Tibial nerve (tissue), 4 donors: ENCODE measurements around the gene AP2S1. TPM values are rescaled to one million over a fixed set of nuclear protein-coding genes. Genes with fewer than 3 reads are reported as not detected.

Source experiments
- DNase-seq, 2 donors: peaks; one replicate each; pipeline ENCODE4 v3.0.0-alpha.2; 2019; ENCODE audit warnings: low spot score in 2 of 2
- H3K27ac ChIP-seq, 4 donors: fragments of 200-600 bp; sonication (generic) in 3 of 4; one replicate each; pipeline ENCODE4 v1.5.1; 2017 to 2019; ENCODE audit warnings: mild to moderate bottlenecking in 1 of 4
- H3K27me3 ChIP-seq, 2 donors: fragments of 200-600 bp; sonication (generic) in 1 of 2; one replicate each; pipeline versions ENCODE4 v1.5.1 to v1.6.0; 2017 to 2019
- H3K36me3 ChIP-seq, 3 donors: fragments of 200-600 bp; sonication (generic); one replicate each; pipeline ENCODE4 v1.5.1; 2018 to 2019
- H3K4me1 ChIP-seq, 4 donors: fragments of 200-600 bp; sonication (generic) in 3 of 4; one replicate each; pipeline ENCODE4 v1.5.1; 2017 to 2019
- H3K4me3 ChIP-seq, 4 donors: fragments of 200-600 bp; sonication (generic) in 3 of 4; one replicate each; pipeline ENCODE4 v1.5.1; 2017 to 2019; ENCODE audit warnings: mild to moderate bottlenecking in 1 of 4, moderate library complexity in 1 of 4
- H3K9me3 ChIP-seq, 4 donors: fragments of 200-600 bp; sonication (generic) in 3 of 4; one replicate each; pipeline ENCODE4 v1.5.1; 2017 to 2019
- CTCF ChIP-seq, 5 experiments: fragments of 200-600 bp in 3 of 5; fragments of 450-650 bp in 2 of 5; sonication (generic) in 3 of 5; IDR thresholded peaks; one replicate each; pipeline ENCODE4 v1.5.1; 2016 to 2019; ENCODE audit warnings: antibody characterized with exemption in 5 of 5, mild to moderate bottlenecking in 3 of 5, moderate library complexity in 2 of 5
- EP300 ChIP-seq, 2 donors: sonication (generic); formaldehyde crosslinking; IDR thresholded peaks; one replicate each; pipeline ENCODE4 v1.6.1; 2017; ENCODE audit warnings: antibody characterized with exemption in 2 of 2, mild to moderate bottlenecking in 1 of 2
- POLR2A ChIP-seq, 2 donors: fragments of 450-650 bp; IDR thresholded peaks; one replicate each; pipeline ENCODE4 v1.6.1; 2017; ENCODE audit warnings: antibody characterized with exemption in 2 of 2, mild to moderate bottlenecking in 2 of 2, moderate library complexity in 2 of 2
- WGBS, 2 donors: methylation state at CpG; one replicate each; pipeline ENCODE4 v1.1.5; 2018; 5-methylcytosine and 5-hydroxymethylcytosine counted together
- total RNA-seq, 4 donors: library from RNA; depleted of rRNA; stranded (reverse); fragments of >200 nt; gene quantifications; one replicate each; pipeline ENCODE4 v1.1.0, GENCODE V29; 2016

Gene AP2S1
- total RNA-seq, 4 donors from 2014 or later = 32.1 to 108 (median 64.6) TPM

DNA sequence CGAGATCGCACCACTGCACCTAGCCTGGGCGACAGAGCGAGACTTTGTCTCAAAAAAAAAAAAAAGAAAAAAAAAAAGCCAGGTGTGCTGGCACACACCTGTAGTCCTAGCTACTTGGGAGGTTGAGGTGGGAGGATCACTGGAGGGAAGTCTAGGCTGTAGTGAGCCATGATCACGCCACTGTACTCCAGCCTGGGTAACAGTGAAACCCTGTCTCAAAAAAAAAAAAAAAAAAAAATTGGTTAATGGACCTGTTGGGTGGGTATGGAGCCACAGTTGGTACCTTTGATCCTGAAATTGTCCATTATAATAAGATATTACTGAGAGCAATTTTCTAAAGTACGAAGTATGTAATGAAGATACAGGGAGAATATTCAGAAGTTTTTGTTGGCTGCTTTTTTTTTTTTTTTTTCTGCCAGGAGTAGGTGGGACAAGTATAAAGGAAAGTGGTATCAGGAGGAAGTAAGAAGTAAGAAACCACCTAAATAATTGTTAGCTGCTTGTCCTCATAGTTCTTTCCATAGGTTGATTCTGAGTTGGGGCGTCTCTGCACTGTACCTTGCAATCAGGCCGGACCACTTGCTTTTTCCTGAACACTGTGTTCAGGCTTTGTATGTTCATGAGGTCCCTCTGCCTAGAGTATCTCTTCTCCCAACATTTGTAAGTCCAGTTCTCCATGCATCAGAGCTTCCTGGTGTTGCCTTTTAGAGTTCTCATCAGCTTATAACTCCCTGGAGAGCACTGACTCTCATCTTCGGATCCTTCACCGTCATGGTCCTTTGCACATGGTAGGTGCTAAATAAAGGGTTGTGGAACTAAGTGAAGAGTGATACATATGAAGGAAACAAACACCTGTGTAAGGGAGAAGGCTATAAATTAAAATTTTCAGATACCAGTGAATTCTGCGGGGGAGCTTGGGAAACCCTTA is 41.9 kb upstream of the AP2S1 start:
- Histone ChIP-seq H3K4me3 (no peak overlapping the region), H3K9me3 (no peaks in the 10 kb centered on the region), H3K27me3 (no peaks in the 10 kb centered on the region), H3K4me1 (peaks cover 0 to 29% (median 11%) of the 10 kb centered on the region in 4 donors), H3K36me3 (no peaks in the 10 kb centered on the region), H3K27ac (no peak overlapping the region)
- WGBS, 2 donors = 93 to 94% methylated on average over 11 of the region's 11 CpGs
- no peak for DNase-seq
- TF ChIP-seq POLR2A (IDR thresholded peaks at IDR 0.05) (no peak), EP300 (IDR thresholded peaks at IDR 0.05) (no peak), CTCF (IDR thresholded peaks at IDR 0.05) (no peak)

DNA sequence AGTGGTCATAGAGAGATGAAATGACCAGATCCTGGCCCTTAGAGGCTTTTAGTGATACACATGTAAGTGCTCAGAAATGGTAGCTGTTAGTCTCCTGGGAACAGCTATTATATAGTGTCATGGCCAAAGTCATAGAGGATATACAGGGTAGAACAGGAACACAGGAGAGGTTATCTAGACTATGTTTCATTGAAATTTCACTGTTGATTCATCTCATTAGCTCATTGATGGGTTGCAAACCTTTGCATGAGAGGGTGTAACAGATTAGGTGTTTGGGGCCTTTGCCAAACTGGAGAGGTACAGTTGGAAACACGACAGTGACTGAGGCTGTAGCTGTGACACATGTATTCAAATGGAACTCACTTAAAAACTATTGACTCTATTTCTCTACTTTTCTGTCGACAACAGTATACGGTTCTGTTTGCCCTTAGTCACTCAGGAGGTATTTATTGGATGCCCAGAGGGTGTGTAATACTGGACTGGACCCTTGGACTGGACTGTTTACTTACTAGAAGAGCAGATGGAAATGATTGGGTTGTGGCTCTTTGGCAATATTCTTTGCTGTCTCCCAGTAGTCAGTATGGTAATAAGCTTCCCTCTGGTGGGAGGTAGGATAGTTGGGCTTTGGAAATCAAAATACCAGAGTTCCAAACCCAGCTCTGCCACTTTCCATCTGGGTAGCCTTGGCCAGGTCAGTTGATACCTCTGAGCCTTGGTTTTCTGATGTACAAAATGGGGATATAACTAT is 40.0 kb upstream of the AP2S1 start:
- Histone ChIP-seq H3K4me1 (peaks cover 0 to 29% (median 7%) of the 10 kb centered on the region in 4 donors), H3K27me3 (no peaks in the 10 kb centered on the region), H3K9me3 (no peaks in the 10 kb centered on the region), H3K27ac (peak overlapping the region in 1 of 4 donors; percentile 18), H3K4me3 (no peak overlapping the region), H3K36me3 (no peaks in the 10 kb centered on the region)
- 35 to 46% methylated on average over 3 of the region's 3 CpGs for WGBS, 2 donors
- no peak for DNase-seq
- TF ChIP-seq POLR2A (IDR thresholded peaks at IDR 0.05) (no peak), CTCF (IDR thresholded peaks at IDR 0.05) (no peak), EP300 (IDR thresholded peaks at IDR 0.05) (no peak)

GRCh38 chr19:46887240-46887782 is 36.7 kb upstream of the AP2S1 start:
- TF ChIP-seq POLR2A (IDR thresholded peaks at IDR 0.05) = no peak
- no peak for TF ChIP-seq CTCF (IDR thresholded peaks at IDR 0.05)
- H3K4me3 ChIP-seq = no peak overlapping the region
- no peaks in the 10 kb centered on the region for H3K9me3 ChIP-seq
- H3K27me3 ChIP-seq = no peaks in the 10 kb centered on the region
- WGBS, 2 donors = 89 to 92% methylated on average over 5 of the region's 5 CpGs
- no peaks in the 10 kb centered on the region for H3K36me3 ChIP-seq
- no peak for DNase-seq
- H3K4me1 ChIP-seq = peaks cover 0 to 32% (median 3%) of the 10 kb centered on the region in 4 donors
- no peak overlapping the region for H3K27ac ChIP-seq

GRCh38 chr19:46886546-46887239 is 36.0 kb upstream of the AP2S1 start:
- Histone ChIP-seq H3K4me3 (no peak overlapping the region), H3K27ac (no peak overlapping the region), H3K4me1 (peaks cover 0 to 39% (median 3%) of the 10 kb centered on the region in 4 donors), H3K9me3 (no peaks in the 10 kb centered on the region), H3K36me3 (no peaks in the 10 kb centered on the region), H3K27me3 (no peaks in the 10 kb centered on the region)
- DNase-seq = no peak
- WGBS, 2 donors = 90 to 94% methylated on average over 5 of the region's 5 CpGs
- TF ChIP-seq CTCF (IDR thresholded peaks at IDR 0.05) = no peak
- no peak for TF ChIP-seq POLR2A (IDR thresholded peaks at IDR 0.05)
- TF ChIP-seq EP300 (IDR thresholded peaks at IDR 0.05) = no peak
